HG02571 (cell line): ENCODE measurements around the gene QRSL1.
A peak's percentile ranks its signal among the peaks of the same experiment; 100 is the strongest.
"Not testable (repeated sequence)": the region's sequence is repeated elsewhere in the genome, so short reads cannot be mapped to it uniquely, and the experiment has no call there.

Experiments used
- ATAC-seq: cut with Tn5 transposase; IDR thresholded peaks from one replicate; pipeline ENCODE4 v1.9.1; 2021; ENCODE audit warnings: mild to moderate bottlenecking, moderate library complexity; ENCODE audit not compliant: unreplicated experiment

Gene QRSL1

GRCh38 chr6:106623039-106623438 lies 6.3 kb upstream of the QRSL1 start:
- no peak for ATAC-seq

GRCh38 chr6:106626485-106626884 lies 2.9 kb upstream of the QRSL1 start:
- ATAC-seq, result no peak

- ATAC-seq, result not testable (repeated sequence)
Observed at GRCh38 chr6:106627760-106628159, 1.6 kb upstream of the QRSL1 start.

GRCh38 chr6:106628658-106629102 lies 698 bp upstream of the QRSL1 start:
- no peak for ATAC-seq

GRCh38 chr6:106629859-106630163 lies 433 bp downstream of the QRSL1 start:
- ATAC-seq, result no peak

GRCh38 chr6:106630366-106630765 lies 988 bp downstream of the QRSL1 start:
- no peak for ATAC-seq

- ATAC-seq, result no peak
Observed at GRCh38 chr6:106631346-106631745, 2.0 kb downstream of the QRSL1 start.

GRCh38 chr6:106634565-106634964 lies 5.2 kb downstream of the QRSL1 start:
- ATAC-seq, result no peak

GRCh38 chr6:106637051-106637716 lies 7.8 kb downstream of the QRSL1 start:
- ATAC-seq, result peak; percentile 6

GRCh38 chr6:106637717-106638341 lies 8.5 kb downstream of the QRSL1 start:
- ATAC-seq, result peak; percentile 73

- no peak for ATAC-seq
Observed at GRCh38 chr6:106639812-106640211, 10.4 kb downstream of the QRSL1 start.

- ATAC-seq, result no peak
Observed at GRCh38 chr6:106642476-106642875, 13.1 kb downstream of the QRSL1 start.

- no peak for ATAC-seq
Observed at GRCh38 chr6:106643061-106643460, 13.7 kb downstream of the QRSL1 start.

GRCh38 chr6:106648651-106649308 lies 19.4 kb downstream of the QRSL1 start:
- peak; percentile 78 for ATAC-seq

- no peak for ATAC-seq
Observed at GRCh38 chr6:106658469-106658868, 29.1 kb downstream of the QRSL1 start.

GRCh38 chr6:106659859-106660258 lies 30.5 kb downstream of the QRSL1 start:
- ATAC-seq, result no peak

- no peak for ATAC-seq
Observed at GRCh38 chr6:106662458-106662857, 33.1 kb downstream of the QRSL1 start.

GRCh38 chr6:106666282-106667021 lies 37.1 kb downstream of the QRSL1 start:
- ATAC-seq, result peak; percentile 99

GRCh38 chr6:106667022-106667402 lies 37.6 kb downstream of the QRSL1 start:
- ATAC-seq, result no peak

- ATAC-seq, result no peak
Observed at GRCh38 chr6:106670236-106670635, 40.9 kb downstream of the QRSL1 start.

- no peak for ATAC-seq
Observed at GRCh38 chr6:106671651-106672050, 42.3 kb downstream of the QRSL1 start.
